Renal pelvis (tissue), 3 donors: ENCODE results near the gene RSL1D1. TPM values are rescaled to one million over a fixed set of nuclear protein-coding genes. Genes with fewer than 3 reads are reported as not detected.

Experiments used
- polyA plus RNA-seq, 3 donors: library from polyadenylated mRNA; unstranded; fragments of 120-200 nt; gene quantifications; one replicate each; pipeline ENCODE4 v1.2.1, GENCODE V29; 2013; ENCODE audit not compliant: insufficient read length in 3 of 3

RSL1D1 gene
- polyA plus RNA-seq, 3 donors, result 197 to 233 (median 207) TPM

Other genes with a start within 250 kb of the RSL1D1 start
- 10 to 100 TPM; 35.5 to 44.4 (median 38.6) TPM for gene SNN, start 183.1 kb downstream of the RSL1D1 start, polyA plus RNA-seq
- gene TXNDC11, start 108.7 kb downstream of the RSL1D1 start, polyA plus RNA-seq, result 10 to 100 TPM; 40.3 to 47.1 (median 43.1) TPM
- 10 to 100 TPM; 66.4 to 93.7 (median 82.6) TPM for gene ZC3H7A, start 54.3 kb downstream of the RSL1D1 start, polyA plus RNA-seq
- 100 to 1,000 TPM in 2 of 3 donors, 10 to 100 TPM in 1; 100.0 to 117 (median 110) TPM for gene GSPT1, start 64.4 kb upstream of the RSL1D1 start, polyA plus RNA-seq
- gene NPIPB2, start 90.5 kb upstream of the RSL1D1 start, polyA plus RNA-seq, result 10 to 100 TPM in 1 of 3 donors, 1 to 10 TPM in 2; 5.5 to 17.1 (median 6.5) TPM
- gene TNFRSF17, start 113.7 kb upstream of the RSL1D1 start, polyA plus RNA-seq, result not detected
- gene SNX29, start 125.2 kb upstream of the RSL1D1 start, polyA plus RNA-seq, result 10 to 100 TPM; 30.3 to 43.7 (median 39.1) TPM